NCI-H2196 treated with DMSO at 0.1 percent for 48 hours (cell line): ENCODE results near the gene SPIN1.
A peak's percentile ranks its signal among the peaks of the same experiment; 100 is the strongest.

Experiments used
- DNase-seq: peaks from one replicate; lab custom pipeline; 2025; ENCODE audit not compliant: unreplicated experiment; lab: John Stamatoyannopoulos, UW

The SPIN1 gene

GRCh38 chr9:88387552-88388202, 567 bp upstream of the SPIN1 start:
- peak; percentile 63 for DNase-seq

- peak; percentile 18 for DNase-seq
Measured at GRCh38 chr9:88388886-88389605, 802 bp downstream of the SPIN1 start.

GRCh38 chr9:88390371-88390990, 2.2 kb downstream of the SPIN1 start:
- no peak for DNase-seq

- DNase-seq = no peak
Measured at GRCh38 chr9:88391236-88391635, 3.0 kb downstream of the SPIN1 start.

GRCh38 chr9:88391921-88392320, 3.7 kb downstream of the SPIN1 start:
- DNase-seq = no peak

GRCh38 chr9:88392549-88392948, 4.3 kb downstream of the SPIN1 start:
- no peak for DNase-seq

- DNase-seq = no peak
Measured at GRCh38 chr9:88396836-88397577, 8.8 kb downstream of the SPIN1 start.

GRCh38 chr9:88398016-88398415, 9.8 kb downstream of the SPIN1 start:
- no peak for DNase-seq

GRCh38 chr9:88399966-88400365, 11.7 kb downstream of the SPIN1 start:
- DNase-seq = no peak

- no peak for DNase-seq
Measured at GRCh38 chr9:88403340-88403739, 15.1 kb downstream of the SPIN1 start.

GRCh38 chr9:88406051-88406450, 17.8 kb downstream of the SPIN1 start:
- DNase-seq = no peak

- DNase-seq = no peak
Measured at GRCh38 chr9:88411471-88411870, 23.2 kb downstream of the SPIN1 start.

- DNase-seq = no peak
Measured at GRCh38 chr9:88414298-88414697, 26.1 kb downstream of the SPIN1 start.

GRCh38 chr9:88418025-88418424, 29.8 kb downstream of the SPIN1 start:
- DNase-seq = no peak

- no peak for DNase-seq
Measured at GRCh38 chr9:88418715-88419540, 30.7 kb downstream of the SPIN1 start.

- DNase-seq = no peak
Measured at GRCh38 chr9:88420227-88420626, 32.0 kb downstream of the SPIN1 start.

- DNase-seq = no peak
Measured at GRCh38 chr9:88421348-88421747, 33.1 kb downstream of the SPIN1 start.

- no peak for DNase-seq
Measured at GRCh38 chr9:88425538-88425950, 37.3 kb downstream of the SPIN1 start.

- DNase-seq = no peak
Measured at GRCh38 chr9:88426651-88427050, 38.4 kb downstream of the SPIN1 start.

GRCh38 chr9:88429595-88430430, 41.6 kb downstream of the SPIN1 start:
- DNase-seq = no peak
